Gastrocnemius medialis (tissue), 4 donors: ENCODE measurements around the gene DOLPP1. TPM values are rescaled to one million over a fixed set of nuclear protein-coding genes. Genes with fewer than 3 reads are reported as not detected.

Source experiments
- ATAC-seq, 2 donors: fragments of 150-250 bp; one replicate each; pipeline ENCODE4 v1.9.1; 2016
- DNase-seq, 2 donors: peaks; one replicate each; pipeline ENCODE4 v3.0.0-alpha.2; 2019
- H3K27ac ChIP-seq, 4 donors: fragments of 200-600 bp; sonication (generic); 1 replicate in 1 of 4; 2 replicates in 3 of 4; pipeline ENCODE4 v1.5.1; 2016 to 2018; ENCODE audit warnings: mild to moderate bottlenecking in 2 of 4, moderate library complexity in 1 of 4
- H3K27me3 ChIP-seq, 3 donors: fragments of 200-600 bp; sonication (generic) in 2 of 3; 1 replicate in 1 of 3; 2 replicates in 2 of 3; pipeline versions ENCODE4 v1.5.1 to v1.6.0; 2016 to 2019; ENCODE audit warnings: mild to moderate bottlenecking in 1 of 3, moderate library complexity in 1 of 3
- H3K36me3 ChIP-seq, 2 donors: fragments of 200-600 bp; sonication (generic) in 1 of 2; one replicate each; pipeline ENCODE4 v1.5.1; 2017 to 2018
- H3K4me1 ChIP-seq, 2 donors: fragments of 200-600 bp; sonication (generic) in 1 of 2; one replicate each; pipeline ENCODE4 v1.5.1; 2016 to 2017; ENCODE audit warnings: mild to moderate bottlenecking in 2 of 2
- H3K4me3 ChIP-seq, 4 donors: fragments of 200-600 bp; sonication (generic) in 3 of 4; 1 replicate in 1 of 4; 2 replicates in 3 of 4; pipeline ENCODE4 v1.5.1; 2016 to 2019; ENCODE audit warnings: mild to moderate bottlenecking in 2 of 4
- H3K9me3 ChIP-seq, 3 donors: fragments of 200-600 bp; sonication (generic) in 2 of 3; 1 replicate in 1 of 3; 2 replicates in 2 of 3; pipeline ENCODE4 v1.5.1; 2016 to 2019
- POLR2A ChIP-seq, 2 donors: fragments of 450-650 bp; IDR thresholded peaks; one replicate each; pipeline ENCODE4 v1.6.1; 2017; ENCODE audit warnings: antibody characterized with exemption in 2 of 2, mild to moderate bottlenecking in 2 of 2, moderate library complexity in 2 of 2
- in situ Hi-C, 4 donors: fragments of 200-750 bp; cut with MboI; loops; one replicate each; pipeline versions ENCODE4 v1.15.0 to v1.8.0; 2017; ENCODE audit warnings: low sequenced_read_pairs in 4 of 4
- intact Hi-C: fragments of 100-400 bp; cut with DNase I; formaldehyde crosslinking; loops from one replicate; pipeline ENCODE4 v1.15.1; 2023; ENCODE audit warnings: low total_unique reads
- total RNA-seq, 4 donors: library from RNA; depleted of rRNA; stranded (reverse); fragments of >200 nt; gene quantifications; one replicate each; pipeline versions ENCODE4 v1.1.0 to v1.2.3, GENCODE V29; 2016
- TF ChIP-seq, protein P1 (sequence below), 5 experiments: fragments of 450-650 bp in 3 of 5; fragments of 200-600 bp in 2 of 5; sonication (generic) in 2 of 5; IDR thresholded peaks in 4 of 5; conservative IDR thresholded peaks in 1 of 5; 1 replicate in 4 of 5; 2 replicates in 1 of 5; pipeline ENCODE4 v1.5.1; 2016 to 2019; ENCODE audit warnings: antibody characterized with exemption in 5 of 5, mild to moderate bottlenecking in 3 of 5, moderate library complexity in 3 of 5

The DOLPP1 gene
- total RNA-seq, 4 donors from 2014 or later: 1.6 to 4.7 (median 2.8) TPM

DNA sequence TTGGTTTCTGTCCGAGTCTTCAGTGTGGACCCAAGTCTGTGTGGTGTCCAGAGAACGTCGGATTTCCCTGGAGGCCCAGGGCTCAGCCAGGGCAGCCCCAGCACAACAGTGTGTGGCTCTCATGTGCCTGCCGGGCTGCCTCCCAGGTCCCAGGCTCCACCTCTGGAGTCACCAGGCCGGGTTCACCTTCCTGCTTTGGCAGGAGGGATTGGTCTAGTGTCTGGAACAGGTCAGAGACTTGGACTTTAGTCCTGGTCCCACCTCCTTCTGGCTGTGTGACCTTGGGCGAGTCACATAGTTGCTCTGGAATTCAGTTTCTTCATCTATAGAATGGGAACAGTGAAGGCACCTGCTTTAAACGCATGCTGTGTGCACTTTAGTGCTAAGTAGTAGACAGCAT lies 3.2 kb downstream of the DOLPP1 start:
- in situ Hi-C loops: no loop called here
- intact Hi-C loops: loop anchor here (5.0 kb wide), 1 partner anchor 47 kb away; the partner anchor contains the start of gene MIGA2
- DNase-seq (no peak), ATAC-seq (no peak)
- Histone ChIP-seq H3K4me3 (no peak overlapping the region), H3K27ac (peak overlapping the region in 2 of 4 donors; percentile 18 to 21), H3K36me3 (peaks cover 0 to 34% of the 10 kb centered on the region in 2 donors), H3K9me3 (no peaks in the 10 kb centered on the region), H3K27me3 (no peaks in the 10 kb centered on the region), H3K4me1 (peaks cover 10 to 19% of the 10 kb centered on the region in 2 donors)
- TF ChIP-seq POLR2A (IDR thresholded peaks at IDR 0.05): no peak
- TF ChIP-seq, protein P1, sequence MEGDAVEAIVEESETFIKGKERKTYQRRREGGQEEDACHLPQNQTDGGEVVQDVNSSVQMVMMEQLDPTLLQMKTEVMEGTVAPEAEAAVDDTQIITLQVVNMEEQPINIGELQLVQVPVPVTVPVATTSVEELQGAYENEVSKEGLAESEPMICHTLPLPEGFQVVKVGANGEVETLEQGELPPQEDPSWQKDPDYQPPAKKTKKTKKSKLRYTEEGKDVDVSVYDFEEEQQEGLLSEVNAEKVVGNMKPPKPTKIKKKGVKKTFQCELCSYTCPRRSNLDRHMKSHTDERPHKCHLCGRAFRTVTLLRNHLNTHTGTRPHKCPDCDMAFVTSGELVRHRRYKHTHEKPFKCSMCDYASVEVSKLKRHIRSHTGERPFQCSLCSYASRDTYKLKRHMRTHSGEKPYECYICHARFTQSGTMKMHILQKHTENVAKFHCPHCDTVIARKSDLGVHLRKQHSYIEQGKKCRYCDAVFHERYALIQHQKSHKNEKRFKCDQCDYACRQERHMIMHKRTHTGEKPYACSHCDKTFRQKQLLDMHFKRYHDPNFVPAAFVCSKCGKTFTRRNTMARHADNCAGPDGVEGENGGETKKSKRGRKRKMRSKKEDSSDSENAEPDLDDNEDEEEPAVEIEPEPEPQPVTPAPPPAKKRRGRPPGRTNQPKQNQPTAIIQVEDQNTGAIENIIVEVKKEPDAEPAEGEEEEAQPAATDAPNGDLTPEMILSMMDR (IDR thresholded peaks at IDR 0.05 in 4 of 5, conservative IDR thresholded peaks at IDR 0.05 in 1 of 5): no peak

DNA sequence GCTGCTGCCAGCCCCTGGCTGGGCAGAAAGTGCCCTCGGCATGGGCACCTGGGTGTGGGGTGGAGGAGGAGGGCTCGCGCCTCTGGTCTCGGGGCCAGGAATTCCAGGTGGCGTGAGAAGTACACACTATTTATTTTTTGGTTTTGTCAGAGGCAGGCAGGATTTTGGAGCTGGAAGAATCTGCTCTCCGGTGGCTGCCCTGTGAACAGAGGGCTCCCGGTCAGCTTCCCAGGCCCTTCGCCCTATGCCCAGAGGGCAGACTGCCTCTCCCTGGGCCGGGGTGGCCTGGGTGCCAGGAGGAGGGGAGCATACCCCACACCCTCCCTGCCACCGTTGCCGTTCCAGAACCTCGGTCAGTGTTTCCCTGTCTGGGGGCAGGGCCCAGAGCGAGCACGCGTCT lies 8.3 kb downstream of the DOLPP1 start:
- Histone ChIP-seq H3K4me1 (peaks cover 0 to under 1% of the 10 kb centered on the region in 2 donors), H3K36me3 (peaks cover 0 to 44% of the 10 kb centered on the region in 2 donors), H3K9me3 (no peaks in the 10 kb centered on the region), H3K27ac (no peak overlapping the region), H3K27me3 (no peaks in the 10 kb centered on the region), H3K4me3 (no peak overlapping the region)
- intact Hi-C loops: no loop called here
- ATAC-seq (no peak), DNase-seq (no peak)
- in situ Hi-C loops: no loop called here
- no peak for TF ChIP-seq POLR2A (IDR thresholded peaks at IDR 0.05)
- TF ChIP-seq, protein P1 (IDR thresholded peaks at IDR 0.05 in 4 of 5, conservative IDR thresholded peaks at IDR 0.05 in 1 of 5): no peak

DNA sequence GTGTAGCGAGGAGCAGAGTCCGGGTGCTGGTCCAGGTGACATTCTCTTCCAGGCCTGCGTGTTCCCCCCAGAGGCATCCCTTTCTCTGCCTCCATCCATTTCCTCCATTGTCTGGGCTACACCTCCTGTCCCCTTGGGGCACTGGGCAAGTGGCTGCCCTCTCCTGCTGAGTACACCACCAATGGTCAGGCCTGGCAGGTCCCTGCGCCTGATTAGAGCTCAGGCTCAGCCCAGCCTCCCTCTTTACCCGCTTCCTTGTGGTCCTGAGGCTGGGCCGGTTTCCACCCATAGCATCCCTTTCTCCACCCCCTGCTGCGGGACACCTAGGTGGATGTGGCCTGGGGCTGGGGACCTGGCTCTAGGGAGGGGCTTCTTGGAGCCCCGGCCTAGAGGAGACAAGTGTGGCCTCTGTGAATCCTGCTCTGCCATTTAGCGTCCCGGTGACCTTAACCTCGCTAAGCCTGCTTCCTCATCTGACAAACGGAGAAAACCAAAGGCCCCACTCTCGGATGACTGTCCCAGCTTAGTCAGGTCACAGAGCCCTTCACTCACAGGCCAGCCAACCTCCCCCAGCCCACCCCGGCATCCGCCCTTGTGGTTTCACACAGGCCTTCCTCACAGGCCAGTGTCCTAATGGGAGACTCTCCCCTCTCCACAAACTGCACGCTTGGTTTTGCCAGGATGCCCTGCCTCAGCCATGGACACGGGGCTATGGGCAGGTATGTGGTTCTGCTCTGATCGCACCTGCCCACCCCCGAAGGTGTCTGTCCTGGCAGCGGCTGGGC lies 12.9 kb downstream of the DOLPP1 start:
- peak overlapping the region; percentile 18 to 58 (median 30) for H3K27ac ChIP-seq
- no peaks in the 10 kb centered on the region for H3K9me3 ChIP-seq
- H3K36me3 ChIP-seq: peaks cover 0 to 50% of the 10 kb centered on the region in 2 donors
- in situ Hi-C loops: no loop called here
- DNase-seq (no peak), ATAC-seq (no peak)
- H3K27me3 ChIP-seq: no peaks in the 10 kb centered on the region
- intact Hi-C loops: no loop called here
- TF ChIP-seq, protein P1 (IDR thresholded peaks at IDR 0.05 in 4 of 5, conservative IDR thresholded peaks at IDR 0.05 in 1 of 5): no peak
- TF ChIP-seq POLR2A (IDR thresholded peaks at IDR 0.05): no peak
- peaks cover 0 to 6% of the 10 kb centered on the region in 2 donors for H3K4me1 ChIP-seq
- no peak overlapping the region for H3K4me3 ChIP-seq

DNA sequence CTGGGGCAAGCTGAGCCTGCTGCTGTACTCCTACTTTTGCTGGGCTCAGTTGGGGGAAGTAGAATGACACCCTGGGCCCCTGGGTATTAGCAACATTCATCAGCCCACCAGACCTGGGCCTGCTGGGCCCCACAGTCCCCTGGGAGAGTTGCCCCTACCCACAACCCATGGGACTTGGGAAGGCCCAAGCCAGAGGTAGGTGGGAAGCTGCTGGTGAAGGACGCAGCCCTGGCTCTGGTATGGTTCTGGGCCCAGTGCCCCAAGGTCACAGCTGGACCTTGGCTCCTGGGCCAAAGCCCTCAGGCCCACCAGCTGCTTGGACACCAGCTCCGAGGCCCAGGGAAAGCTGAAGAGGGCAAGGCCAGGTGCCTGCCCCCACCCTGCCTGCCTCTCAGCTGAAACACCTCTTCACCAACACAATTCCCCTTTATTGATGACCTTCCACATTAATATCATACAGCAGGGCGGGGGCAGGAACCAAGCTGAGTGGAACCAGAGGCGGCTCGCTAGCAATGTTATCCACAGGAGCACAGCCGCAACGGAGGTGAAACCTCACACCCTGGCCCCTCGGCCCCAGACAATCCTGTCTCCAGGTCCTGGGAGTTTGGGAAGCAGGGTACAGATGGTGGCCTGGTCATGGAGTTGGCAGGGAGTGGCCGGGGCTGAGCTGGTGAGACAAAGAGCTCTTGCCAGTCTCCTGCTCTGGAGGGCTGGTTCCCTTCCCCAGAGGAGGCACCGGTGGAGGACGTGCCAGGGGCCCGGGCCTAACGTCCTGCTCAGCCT lies 13.7 kb downstream of the DOLPP1 start:
- in situ Hi-C loops: no loop called here
- H3K27ac ChIP-seq: peak overlapping the region; percentile 18 to 58 (median 30)
- H3K9me3 ChIP-seq: no peaks in the 10 kb centered on the region
- TF ChIP-seq POLR2A (IDR thresholded peaks at IDR 0.05): no peak
- TF ChIP-seq, protein P1 (IDR thresholded peaks at IDR 0.05 in 4 of 5, conservative IDR thresholded peaks at IDR 0.05 in 1 of 5): no peak
- peaks cover 0 to 6% of the 10 kb centered on the region in 2 donors for H3K4me1 ChIP-seq
- H3K36me3 ChIP-seq: peaks cover 0 to 42% of the 10 kb centered on the region in 2 donors
- no peak for DNase-seq
- no peak overlapping the region for H3K4me3 ChIP-seq
- ATAC-seq: peak in 1 of 2 donors; percentile 34
- no peaks in the 10 kb centered on the region for H3K27me3 ChIP-seq
- intact Hi-C loops: no loop called here
